ENCODE measurements around the gene AASDH.

The AASDH gene

DNA sequence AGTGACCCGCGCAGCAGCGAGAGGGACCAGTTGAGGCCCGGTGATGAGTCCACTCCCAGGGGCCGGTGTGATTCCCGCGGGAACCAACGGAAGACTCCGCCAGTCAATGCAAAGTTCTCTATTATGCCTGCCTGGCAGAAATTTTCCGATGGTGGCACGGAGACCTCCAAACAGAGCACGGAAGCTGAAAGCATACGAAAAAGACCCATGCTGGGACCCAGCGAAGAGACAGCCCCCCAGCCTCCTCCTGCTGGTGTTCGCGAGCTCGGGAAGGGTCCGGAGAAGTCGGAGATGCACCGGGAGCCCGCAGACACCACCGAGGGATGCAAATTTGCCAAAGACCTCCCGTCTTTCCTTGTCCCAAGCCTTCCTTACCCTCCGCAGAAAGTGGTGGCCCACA lies 71.7 kb downstream of the AASDH start:
- no peak for DNase-seq

DNA sequence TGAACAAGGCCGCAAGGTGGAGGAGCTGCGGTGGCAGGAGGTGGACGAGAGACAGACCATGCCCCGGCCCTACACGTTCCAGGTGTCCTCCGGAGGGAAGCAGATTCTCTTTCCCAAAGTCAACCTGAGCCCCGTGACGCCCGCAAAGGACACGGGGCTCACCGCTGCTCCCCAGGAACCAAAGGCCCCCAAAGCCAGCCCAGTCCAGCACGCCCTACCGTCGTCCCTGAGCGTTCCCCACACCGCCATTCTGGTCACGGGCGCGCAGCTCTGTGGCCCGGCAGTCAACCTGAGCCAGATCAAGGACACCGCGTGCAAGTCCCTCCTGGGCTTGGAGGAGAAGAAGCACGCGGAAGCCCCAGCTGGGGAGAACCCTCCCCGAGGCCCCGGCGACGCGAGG lies 72.2 kb downstream of the AASDH start:
- no peak for DNase-seq

DNA sequence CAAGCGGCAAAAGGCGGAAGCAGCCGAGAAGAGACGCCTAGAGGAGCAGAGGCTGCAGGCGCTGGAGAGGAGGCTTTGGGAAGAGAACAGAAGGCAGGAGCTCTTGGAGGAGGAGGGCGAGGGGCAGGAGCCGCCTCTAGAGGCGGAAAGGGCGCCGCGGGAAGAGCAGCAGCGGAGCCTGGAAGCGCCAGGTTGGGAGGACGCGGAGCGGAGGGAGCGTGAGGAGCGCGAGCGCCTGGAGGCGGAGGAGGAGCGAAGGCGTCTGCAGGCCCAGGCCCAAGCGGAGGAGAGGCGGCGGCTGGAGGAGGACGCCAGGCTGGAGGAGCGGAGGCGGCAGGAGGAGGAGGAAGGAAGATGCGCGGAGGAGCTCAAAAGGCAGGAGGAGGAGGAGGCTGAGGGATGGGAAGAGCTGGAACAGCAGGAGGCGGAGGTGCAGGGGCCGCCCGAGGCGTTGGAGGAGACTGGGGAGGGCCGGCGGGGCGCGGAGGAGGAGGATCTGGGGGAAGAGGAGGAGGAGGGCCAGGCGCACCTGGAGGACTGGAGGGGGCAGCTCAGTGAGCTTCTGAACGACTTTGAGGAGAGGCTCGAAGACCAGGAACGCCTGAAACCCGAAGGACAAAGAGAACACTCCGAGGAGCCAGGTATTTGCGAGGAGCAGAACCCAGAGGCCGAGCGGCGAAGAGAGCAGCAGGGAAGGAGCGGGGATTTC lies 72.9 kb downstream of the AASDH start:
- DNase-seq = no peak

DNA sequence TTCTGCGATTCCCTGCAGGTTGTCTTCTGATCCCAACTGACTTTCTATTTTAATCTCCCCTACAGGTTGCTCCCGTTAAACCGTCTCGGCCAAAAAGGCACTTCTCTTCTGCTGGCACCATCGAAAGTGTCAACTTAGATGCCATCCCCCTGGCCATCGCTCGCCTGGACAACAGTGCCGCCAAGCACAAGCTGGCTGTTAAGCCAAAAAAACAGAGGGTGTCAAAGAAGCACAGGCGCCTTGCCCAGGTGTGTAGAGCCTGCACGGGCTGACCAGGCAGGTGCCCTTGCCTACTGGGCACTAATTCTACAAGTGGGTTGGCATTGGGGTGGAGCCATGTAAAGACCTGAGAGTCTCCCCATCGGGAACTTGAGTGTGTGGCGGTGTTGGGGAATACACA lies 74.2 kb downstream of the AASDH start:
- no peak for DNase-seq

DNA sequence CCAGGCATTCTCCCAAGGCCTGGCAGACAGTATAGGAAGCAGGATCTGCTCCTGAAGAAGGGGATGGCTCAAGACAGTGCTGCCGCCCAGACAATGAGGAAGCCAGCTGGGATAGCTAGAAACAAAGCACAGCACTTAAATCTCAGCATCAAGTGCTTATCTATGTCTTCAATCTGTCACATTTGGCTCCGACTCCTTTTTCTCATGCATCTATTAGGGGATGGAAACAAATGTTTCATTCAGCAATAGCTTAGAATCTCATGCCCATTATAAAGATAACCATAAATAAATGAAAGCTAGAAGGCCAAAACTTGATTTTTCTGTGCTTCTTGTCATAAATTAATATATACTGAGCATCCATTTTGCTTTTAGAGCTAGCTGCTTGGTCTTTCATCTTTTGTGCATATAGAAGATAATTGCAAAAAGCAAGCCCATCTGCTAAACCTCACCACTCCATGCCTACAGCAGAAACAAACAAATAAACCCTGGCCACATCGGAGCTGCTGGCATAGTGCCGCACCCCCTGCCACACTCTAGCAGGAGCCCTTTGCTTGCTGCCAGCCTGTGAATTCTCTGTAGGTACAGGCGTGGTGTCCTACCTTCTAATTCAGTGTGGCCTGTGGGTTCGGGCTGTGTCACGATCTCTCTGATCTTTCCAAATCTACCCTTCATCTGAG lies 75.9 kb downstream of the AASDH start:
- DNase-seq = no peak

DNA sequence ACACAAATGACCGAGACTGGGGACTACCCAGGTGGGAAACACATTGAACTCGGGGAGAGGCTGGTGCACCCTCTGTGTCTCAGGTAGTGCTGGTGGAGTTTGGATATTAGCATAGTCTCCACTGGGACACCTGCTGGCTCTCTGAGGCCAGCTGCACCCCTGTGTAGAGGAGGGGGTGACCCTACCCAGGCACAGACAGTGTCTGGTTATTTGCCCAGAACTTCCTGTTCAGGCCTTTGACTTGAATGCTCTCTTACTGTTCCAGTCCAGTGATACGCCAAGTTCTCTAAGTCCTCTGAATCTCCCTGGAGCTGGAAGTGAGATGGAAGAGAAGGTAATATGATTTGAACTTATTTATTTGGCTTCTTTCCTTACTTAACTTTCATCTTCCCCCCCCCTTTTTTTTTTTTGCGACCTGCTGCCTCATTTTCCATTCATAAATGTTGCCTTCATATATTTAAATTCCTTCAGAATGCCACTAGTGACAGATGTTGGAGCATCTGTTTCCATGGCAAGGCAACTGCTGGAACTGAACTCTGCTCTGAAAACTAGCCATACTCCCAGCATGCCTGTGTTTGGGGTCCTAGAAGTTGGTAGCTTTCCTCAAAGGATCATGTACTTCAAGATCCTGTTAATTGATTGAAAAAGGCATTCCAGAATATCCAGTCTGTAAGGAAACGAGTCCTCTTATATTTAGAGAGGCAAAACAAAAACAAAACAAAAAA lies 76.7 kb downstream of the AASDH start:
- DNase-seq = no peak

DNA sequence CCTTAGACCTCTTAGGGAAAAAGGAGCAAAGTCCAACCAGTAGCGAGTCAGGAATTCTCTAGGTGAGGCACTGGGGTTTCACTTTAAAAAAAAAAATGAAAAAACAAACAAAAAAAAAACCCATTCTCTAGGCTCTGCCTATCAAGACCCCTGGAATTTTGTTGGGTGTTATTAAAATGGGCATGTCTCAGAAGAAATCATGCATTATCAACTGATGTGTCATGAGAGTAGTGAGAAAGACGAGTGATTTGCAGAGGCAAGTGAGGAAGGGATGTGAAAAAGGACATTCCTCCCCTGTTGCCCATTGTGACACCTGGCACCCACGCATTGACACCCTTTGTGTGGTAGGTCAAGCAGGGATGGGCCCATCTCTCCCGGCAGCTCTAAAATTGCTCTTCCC lies 78.9 kb downstream of the AASDH start:
- no peak for DNase-seq

DNA sequence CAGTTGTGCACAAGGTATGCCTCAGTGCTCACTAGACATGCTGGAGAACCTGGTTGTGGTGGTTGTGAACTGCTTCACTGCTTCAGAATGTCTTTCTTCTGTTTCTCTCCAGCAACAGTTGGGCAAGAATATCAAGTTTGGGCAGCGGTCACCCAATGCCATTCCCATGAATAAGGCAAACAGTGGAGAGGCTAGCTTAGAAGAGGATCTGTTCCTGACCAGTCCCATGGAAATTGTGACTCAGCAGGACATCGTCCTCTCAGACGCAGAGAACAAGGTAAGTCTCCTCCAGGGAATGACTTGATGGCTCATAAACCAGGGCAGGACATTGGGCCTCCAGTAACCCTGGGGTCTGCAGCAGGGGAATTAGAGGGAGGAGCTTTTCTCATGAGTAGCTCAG lies 79.9 kb downstream of the AASDH start:
- no peak for DNase-seq

DNA sequence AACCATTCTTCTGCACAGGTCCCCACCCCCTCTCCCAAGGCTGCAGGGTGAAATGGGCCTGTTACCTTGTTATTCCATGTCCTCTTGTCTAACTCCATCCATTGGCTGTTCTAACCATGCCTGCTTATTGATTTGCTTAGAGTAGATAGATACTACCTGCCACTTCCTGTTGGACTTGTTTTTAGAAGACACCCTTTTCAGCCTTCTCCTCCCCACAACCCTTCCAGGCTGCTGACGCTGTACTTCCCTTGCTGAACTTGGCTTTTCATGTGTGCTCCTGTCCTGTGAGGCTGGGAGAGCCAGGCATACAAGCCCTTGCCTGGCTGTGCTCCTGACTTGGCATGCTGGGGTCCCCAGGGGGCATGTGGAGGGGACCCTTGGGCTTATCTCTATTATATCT lies 81.9 kb downstream of the AASDH start:
- no peak for DNase-seq

DNA sequence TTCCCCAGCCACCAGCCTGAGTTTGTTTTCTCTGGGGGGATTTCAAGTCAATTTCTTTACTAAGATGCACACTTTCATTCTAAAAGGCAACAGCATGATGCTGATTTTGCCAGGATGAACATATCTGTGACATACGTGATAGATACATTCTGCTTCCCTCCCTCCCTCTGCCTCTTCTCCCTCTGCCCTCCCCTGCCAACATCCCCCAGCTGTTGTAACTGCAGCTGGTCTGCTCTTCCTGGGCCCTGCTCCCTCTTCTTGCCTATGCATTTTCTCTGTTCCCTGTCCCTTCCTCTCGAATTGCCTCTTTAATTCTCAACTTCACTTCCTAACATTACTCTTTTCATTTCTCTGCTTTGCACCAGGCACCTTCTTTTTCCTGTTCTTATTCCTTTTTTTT lies 83.4 kb downstream of the AASDH start:
- DNase-seq = no peak

DNA sequence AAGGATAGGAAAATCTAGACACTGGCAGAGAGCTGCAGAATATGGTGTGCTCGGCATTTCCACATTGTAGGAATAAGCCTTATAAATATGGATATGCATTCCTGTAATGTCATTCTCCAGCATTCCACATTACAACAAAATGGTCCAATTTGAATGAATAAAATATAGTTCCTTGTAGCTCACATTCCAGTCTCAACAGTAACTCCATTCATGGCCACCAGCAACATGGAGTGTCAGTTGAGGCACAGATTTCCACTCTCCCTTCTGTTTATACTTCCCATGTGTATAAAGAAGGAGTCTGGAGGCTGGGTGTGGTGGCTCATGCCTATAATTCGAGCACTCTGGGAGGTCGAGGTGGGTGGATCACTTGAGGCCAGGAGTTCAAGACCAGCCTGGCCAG lies 84.5 kb downstream of the AASDH start:
- DNase-seq = no peak

DNA sequence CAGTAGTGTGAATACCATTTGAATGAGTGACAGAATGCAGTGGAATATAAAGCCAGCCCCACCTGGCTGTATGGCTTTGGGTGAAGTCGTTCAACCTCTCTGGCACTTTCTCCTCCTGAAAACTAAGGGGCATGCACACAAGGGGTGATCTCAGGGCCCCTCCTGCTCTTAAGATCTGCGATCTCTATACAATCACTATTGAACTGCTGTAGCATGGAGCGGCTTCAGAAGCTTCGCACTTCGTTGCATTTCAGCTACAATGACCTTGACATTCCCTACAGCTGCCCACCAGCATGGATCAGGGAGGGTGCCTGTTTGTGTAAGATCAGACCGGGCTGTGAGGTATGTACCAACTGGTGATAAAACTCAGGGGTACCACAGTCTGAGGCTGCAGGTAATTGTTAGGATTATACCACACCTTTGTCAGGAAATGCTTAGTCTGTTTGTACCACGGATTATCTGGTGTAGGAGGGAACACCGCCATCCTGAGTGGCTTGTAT lies 85.2 kb downstream of the AASDH start:
- DNase-seq = no peak

DNA sequence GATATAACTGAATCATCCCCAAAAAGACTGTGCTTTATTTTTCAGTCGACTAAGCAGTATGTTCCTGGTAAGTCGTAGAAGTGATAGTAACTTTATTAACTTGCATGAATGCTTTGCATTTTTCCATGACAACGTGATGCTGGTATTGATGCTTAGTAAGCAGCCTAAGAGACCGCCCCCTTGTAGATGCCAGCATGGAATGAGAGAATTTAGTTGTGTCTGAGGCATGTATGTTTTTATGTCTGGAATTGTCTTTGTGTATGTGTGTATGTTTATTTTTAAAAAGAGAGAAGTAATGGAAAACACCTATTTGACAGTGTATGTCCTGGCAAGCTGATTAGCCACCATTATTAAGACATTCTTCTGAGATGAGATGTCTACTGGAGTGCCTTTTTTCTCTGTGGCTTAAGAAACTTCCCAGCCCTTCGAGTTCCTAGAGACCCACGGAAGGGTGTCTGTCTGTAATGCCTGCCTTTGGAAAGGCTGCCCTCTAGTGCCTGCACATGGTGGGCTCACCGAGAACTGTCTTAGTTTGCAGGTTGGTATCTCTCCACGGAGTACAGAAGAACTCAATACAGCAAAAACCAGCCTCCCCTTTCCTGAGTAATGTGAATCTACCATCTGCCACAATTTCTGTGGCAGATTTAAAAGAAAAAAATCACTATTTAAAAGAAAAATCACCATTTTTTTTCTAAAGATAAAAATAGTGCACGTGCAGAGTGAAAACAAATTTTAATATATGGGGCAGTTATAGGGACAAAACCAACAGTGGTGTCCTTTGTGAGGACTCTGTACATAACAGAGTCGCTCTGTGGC lies 85.9 kb downstream of the AASDH start:
- peak; percentile 46 for DNase-seq

DNA sequence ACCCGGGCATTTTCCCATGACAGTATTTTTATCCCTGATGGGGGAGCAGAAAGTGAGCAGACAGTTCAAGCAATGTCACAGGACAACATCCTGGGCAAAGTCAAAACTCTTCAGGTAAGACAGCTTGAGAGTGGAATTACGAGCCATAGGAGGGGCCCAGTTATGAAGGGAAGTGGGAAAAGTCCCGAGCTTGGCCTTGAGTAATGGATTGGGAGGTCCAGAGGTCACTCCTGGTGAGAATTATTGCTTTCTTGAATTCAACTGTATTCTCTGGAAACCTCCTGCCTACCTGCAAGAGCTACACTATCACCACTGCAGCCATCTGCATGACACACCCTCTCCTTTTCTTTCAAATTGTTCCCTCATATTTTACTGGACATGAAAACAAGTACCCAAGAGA lies 89.1 kb downstream of the AASDH start:
- DNase-seq = no peak

DNA sequence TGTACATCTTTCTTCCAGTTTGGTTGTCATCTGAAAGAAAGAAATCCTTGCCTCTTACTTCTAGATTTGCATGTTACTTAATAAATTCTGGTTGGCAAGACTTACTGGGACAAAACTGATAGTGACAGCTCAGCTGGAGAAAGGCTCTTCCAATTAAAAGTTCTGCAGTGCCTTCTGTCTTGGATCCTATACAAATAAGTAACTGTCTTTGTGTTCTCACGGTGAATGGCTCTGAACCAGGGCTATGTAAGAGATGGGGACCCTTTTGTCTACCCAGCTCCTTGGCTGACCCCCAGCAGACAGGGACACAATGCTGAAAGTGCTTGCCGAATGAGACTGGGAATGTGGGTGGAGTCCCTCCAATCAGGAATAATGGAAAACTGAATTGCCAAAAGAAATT lies 89.5 kb downstream of the AASDH start:
- DNase-seq = no peak

DNA sequence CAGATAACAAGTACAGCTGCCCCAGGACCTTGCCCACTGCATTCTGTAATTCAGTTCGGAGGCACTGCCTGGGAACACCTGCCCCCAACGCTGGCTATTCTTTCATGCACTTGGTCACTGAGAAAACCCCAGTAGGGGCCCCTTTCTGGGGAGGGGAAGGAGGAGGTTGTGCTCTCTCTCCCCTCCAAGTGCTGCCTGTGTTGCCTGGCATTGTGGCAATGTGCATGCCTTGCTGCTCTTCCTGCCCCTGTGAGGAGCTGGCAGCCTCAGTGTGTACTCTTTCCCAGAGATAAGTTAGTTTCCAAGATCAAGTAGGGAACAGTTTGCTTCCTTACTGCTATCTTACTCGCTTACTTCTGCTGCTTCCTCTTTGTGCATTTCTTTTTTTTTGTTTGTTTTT lies 90.8 kb downstream of the AASDH start:
- no peak for DNase-seq

DNA sequence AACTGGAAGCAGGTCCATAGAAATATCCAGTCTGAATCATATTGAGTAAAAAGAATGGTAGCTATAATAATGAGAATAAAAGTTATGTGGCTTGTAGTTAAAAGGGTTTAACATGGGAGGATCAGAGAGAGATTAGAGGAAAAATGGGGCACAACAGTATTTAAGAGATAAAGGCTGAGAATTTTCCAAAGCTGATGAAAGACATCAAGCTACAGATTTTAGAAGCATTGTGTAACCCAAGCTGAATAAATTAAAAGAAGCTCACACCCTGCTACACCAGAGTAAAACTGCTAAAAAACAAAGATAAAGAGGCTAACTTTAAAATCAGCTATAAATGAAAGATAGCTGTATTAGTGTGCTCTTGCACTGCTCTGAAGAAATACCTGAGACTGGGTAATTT lies 94.2 kb downstream of the AASDH start:
- DNase-seq = no peak

DNA sequence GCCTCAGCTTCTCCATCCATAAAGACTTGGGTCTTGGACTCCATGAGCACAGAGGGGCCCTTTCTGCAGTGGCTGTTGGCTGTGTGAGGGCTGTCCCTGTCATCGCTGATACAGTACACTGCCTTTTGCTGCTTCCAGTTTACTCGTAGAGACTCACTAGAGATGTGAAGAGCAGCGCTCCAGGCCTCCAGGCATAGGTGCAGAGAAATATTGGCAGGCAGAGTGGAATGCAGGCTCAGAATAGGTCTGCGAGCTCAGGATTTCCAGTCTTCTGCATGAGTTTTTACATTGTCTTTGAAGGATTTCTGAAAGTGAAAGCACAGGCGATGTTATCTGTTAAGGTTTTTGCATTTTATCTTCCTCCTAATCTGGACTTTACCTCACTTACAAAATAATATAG lies 97.4 kb downstream of the AASDH start:
- DNase-seq = no peak

DNA sequence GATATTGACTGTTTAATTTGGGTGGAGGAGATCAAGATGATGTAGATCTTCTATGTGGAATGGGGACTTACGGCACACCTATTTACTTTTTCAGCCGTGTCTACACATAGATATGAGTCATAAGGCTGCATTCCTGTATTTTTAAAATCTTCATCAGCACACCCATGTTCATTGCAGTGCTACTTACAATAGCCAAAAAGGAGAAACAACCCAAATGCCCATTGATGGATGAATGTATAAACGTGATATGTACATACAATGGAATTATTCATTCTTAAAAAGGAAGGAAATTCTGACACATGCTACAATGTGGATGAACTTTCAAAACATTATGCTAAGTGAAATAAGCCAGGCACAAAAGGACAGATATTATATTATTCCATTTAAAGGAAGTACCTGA lies 98.6 kb downstream of the AASDH start:
- DNase-seq = no peak

Data from stimulated activated CD4-positive, alpha-beta T cell treated with anti-CD3 and anti-CD28 coated beads, Interleukin-12 subunit alpha, Interleukin-12 subunit beta, amount 100 ng/mL, for 4 hours (primary cell).